Measurements from ENCODE around the gene CAPN12. TPM values are rescaled to one million over a fixed set of nuclear protein-coding genes. Genes with fewer than 3 reads are reported as not detected.
"Not testable (repeated sequence)": the region's sequence is repeated elsewhere in the genome, so short reads cannot be mapped to it uniquely, and the experiment has no call there.

Gene CAPN12
- total and polyA plus RNA-seq, 2 experiments from 2014 or later, result 0.11 to 0.21 TPM

DNA sequence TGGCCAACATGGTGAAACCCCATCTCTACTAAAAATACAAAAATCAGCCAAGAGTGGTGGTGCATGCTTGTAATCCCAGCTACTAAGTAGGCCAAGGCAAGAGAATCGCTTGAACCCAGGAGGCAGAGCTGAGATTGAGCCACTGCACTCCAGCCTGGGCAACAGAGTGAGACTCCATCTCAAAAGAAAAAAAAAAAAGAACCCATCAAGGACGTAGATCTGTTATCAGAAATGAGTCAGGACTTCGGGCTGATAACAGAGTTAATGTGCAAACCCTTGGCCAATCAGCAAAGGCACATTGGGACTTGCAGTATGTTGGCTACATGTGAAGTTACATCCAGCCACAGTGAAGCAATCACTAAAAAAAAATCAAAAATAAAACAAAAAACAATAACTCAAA lies 40.0 kb upstream of the CAPN12 start:
- Histone ChIP-seq H3K4me2 (ENCODE audit: unreplicated experiment) (no peak overlapping the region), H2AFZ (no peak overlapping the region), H3K27ac (no peak overlapping the region), H3K36me3 (ENCODE audit: low read depth) (no peaks in the 10 kb centered on the region), H3K9ac (no peak overlapping the region), H4K20me1 (ENCODE audit: insufficient read depth) (no peaks in the 10 kb centered on the region), H3K9me3 (ENCODE audit: low read depth) (no peaks in the 10 kb centered on the region), H3K4me3 (no peak overlapping the region), H3K9me2 (ENCODE audit: insufficient read depth) (no peaks in the 10 kb centered on the region), H3F3A (ENCODE audit: insufficient read depth) (no peaks in the 10 kb centered on the region), H3K4me1 (ENCODE audit: insufficient read depth) (no peaks in the 10 kb centered on the region), H3K27me3 (replicated peaks; ENCODE audit: insufficient read depth) (peaks cover 16% of the 10 kb centered on the region; the same call in 1 of the 2 replicates), H3K79me2 (ENCODE audit: insufficient read depth) (no peaks in the 10 kb centered on the region)
- 51 to 53% methylated on average over 3 of the region's 3 CpGs for WGBS, 2 experiments (ENCODE audit: low coverage in 1 of 2, low lambda C conversion rate in 2 of 2, missing lambda C conversion rate in 2 of 2)
- in situ Hi-C loops (cut with MboI), result no loop called here
- no peak for DNase-seq
- TF ChIP-seq EZH2 (IDR thresholded peaks at IDR 0.05; ENCODE audit: insufficient read depth, poor library complexity, severe bottlenecking), result no peak
- no peak for TF ChIP-seq EZH2phosphoT487 (IDR thresholded peaks at IDR 0.05; ENCODE audit: insufficient read depth, low read depth)

DNA sequence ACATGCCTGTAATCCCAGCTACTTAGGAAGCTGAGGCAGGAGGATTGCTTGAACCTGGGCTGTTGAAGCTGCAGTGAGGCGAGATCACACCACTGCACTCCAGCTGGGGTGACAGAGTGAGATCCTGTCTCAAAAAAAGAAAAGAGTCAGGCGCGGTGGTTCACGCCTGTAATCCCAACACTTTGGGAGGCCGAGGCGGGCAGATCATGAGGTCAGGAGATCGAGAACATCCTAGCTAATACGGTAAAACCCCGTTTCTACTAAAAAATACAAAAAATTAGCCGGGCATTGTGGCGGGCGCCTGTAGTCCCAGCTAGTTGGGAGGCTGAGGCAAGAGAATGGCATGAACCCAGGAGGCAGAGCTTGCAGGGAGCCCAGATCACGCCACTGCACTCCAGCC lies 37.9 kb upstream of the CAPN12 start:
- H3F3A ChIP-seq (ENCODE audit: insufficient read depth); H3K4me3 ChIP-seq; H3K36me3 ChIP-seq (ENCODE audit: low read depth); H2AFZ ChIP-seq; in situ Hi-C loops (cut with MboI); H3K4me1 ChIP-seq (ENCODE audit: insufficient read depth); H3K9ac ChIP-seq; H3K9me3 ChIP-seq (ENCODE audit: low read depth); H3K9me2 ChIP-seq (ENCODE audit: insufficient read depth); H3K4me2 ChIP-seq (ENCODE audit: unreplicated experiment); H3K79me2 ChIP-seq (ENCODE audit: insufficient read depth); DNase-seq; H3K27ac ChIP-seq; H4K20me1 ChIP-seq (ENCODE audit: insufficient read depth): not testable (repeated sequence)
- peaks cover 17% of the 10 kb centered on the region; the same call in 1 of the 2 replicates for H3K27me3 ChIP-seq (replicated peaks; ENCODE audit: insufficient read depth)
- WGBS, 2 experiments (ENCODE audit: low coverage in 1 of 2, low lambda C conversion rate in 2 of 2, missing lambda C conversion rate in 2 of 2), result 86 to 91% methylated on average over 13 of the region's 13 CpGs

DNA sequence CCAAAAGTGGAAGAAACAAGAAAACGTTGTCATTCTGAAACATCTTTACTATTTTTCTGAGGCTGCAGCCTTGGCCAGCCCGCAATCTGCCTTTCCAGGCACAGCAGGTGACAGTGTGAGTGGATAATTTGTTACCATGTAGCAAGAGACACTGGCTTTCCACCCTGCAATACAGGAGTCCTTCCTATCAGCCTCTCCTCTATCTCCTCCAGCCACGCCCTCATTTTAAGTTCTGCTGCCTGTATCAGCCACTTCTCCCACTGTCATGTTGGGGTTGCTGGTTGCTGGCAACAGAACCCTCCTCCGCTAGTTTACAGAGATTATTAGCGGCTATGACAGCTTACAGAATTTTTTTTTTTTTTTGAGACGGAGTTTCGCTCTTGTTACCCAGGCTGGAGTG lies 36.8 kb upstream of the CAPN12 start:
- H4K20me1 ChIP-seq (ENCODE audit: insufficient read depth), result no peaks in the 10 kb centered on the region
- H3K4me3 ChIP-seq, result no peak overlapping the region
- H3K9me3 ChIP-seq (ENCODE audit: low read depth), result no peaks in the 10 kb centered on the region
- TF ChIP-seq EZH2 (IDR thresholded peaks at IDR 0.05; ENCODE audit: insufficient read depth, poor library complexity, severe bottlenecking), result no peak
- in situ Hi-C loops (cut with MboI), result no loop called here
- H3K4me2 ChIP-seq (ENCODE audit: unreplicated experiment), result no peak overlapping the region
- no peak for DNase-seq
- H3F3A ChIP-seq (ENCODE audit: insufficient read depth), result no peaks in the 10 kb centered on the region
- H2AFZ ChIP-seq, result no peak overlapping the region
- H3K9me2 ChIP-seq (ENCODE audit: insufficient read depth), result no peaks in the 10 kb centered on the region
- H3K27ac ChIP-seq, result no peak overlapping the region
- peaks cover 17% of the 10 kb centered on the region; the same call in 1 of the 2 replicates for H3K27me3 ChIP-seq (replicated peaks; ENCODE audit: insufficient read depth)
- no peaks in the 10 kb centered on the region for H3K79me2 ChIP-seq (ENCODE audit: insufficient read depth)
- 62 to 63% methylated on average over 7 of the region's 7 CpGs for WGBS, 2 experiments (ENCODE audit: low coverage in 1 of 2, low lambda C conversion rate in 2 of 2, missing lambda C conversion rate in 2 of 2)
- H3K9ac ChIP-seq, result no peak overlapping the region
- no peaks in the 10 kb centered on the region for H3K4me1 ChIP-seq (ENCODE audit: insufficient read depth)
- no peaks in the 10 kb centered on the region for H3K36me3 ChIP-seq (ENCODE audit: low read depth)

DNA sequence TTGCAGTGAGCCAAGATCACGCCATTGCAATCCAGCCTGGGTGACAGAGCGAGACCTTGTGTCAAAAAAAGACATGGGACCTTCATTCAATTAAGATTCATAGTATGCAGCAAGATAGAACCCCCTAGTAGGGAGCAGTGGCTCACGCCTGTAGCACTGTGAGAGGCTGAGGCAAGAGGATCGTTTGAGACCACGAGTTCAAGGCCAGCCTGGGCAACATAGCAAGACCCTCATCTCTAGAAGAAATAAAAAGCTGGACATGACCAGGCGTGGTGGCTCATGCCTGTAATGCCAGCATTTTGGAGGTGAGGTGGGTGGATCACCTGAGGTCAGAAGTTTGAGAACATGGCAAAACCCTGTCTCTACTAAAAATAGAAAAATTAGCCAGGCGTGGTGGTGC lies 36.2 kb upstream of the CAPN12 start:
- 58 to 65% methylated on average over 7 of the region's 7 CpGs for WGBS, 2 experiments (ENCODE audit: low coverage in 1 of 2, low lambda C conversion rate in 2 of 2, missing lambda C conversion rate in 2 of 2)
- in situ Hi-C loops (cut with MboI), result no loop called here
- no peak overlapping the region for H3K4me2 ChIP-seq (ENCODE audit: unreplicated experiment)
- H2AFZ ChIP-seq, result no peak overlapping the region
- H3F3A ChIP-seq (ENCODE audit: insufficient read depth), result no peaks in the 10 kb centered on the region
- no peaks in the 10 kb centered on the region for H3K36me3 ChIP-seq (ENCODE audit: low read depth)
- no peaks in the 10 kb centered on the region for H3K9me3 ChIP-seq (ENCODE audit: low read depth)
- no peak overlapping the region for H3K27ac ChIP-seq
- H4K20me1 ChIP-seq (ENCODE audit: insufficient read depth), result no peaks in the 10 kb centered on the region
- no peak overlapping the region for H3K4me3 ChIP-seq
- TF ChIP-seq EZH2 (IDR thresholded peaks at IDR 0.05; ENCODE audit: insufficient read depth, poor library complexity, severe bottlenecking), result no peak
- no peak for TF ChIP-seq EZH2phosphoT487 (IDR thresholded peaks at IDR 0.05; ENCODE audit: insufficient read depth, low read depth)
- no peaks in the 10 kb centered on the region for H3K79me2 ChIP-seq (ENCODE audit: insufficient read depth)
- DNase-seq, result no peak
- H3K9ac ChIP-seq, result no peak overlapping the region
- H3K27me3 ChIP-seq (replicated peaks; ENCODE audit: insufficient read depth), result peaks cover 17% of the 10 kb centered on the region; the same call in 1 of the 2 replicates
- H3K9me2 ChIP-seq (ENCODE audit: insufficient read depth), result no peaks in the 10 kb centered on the region
- H3K4me1 ChIP-seq (ENCODE audit: insufficient read depth), result no peaks in the 10 kb centered on the region

DNA sequence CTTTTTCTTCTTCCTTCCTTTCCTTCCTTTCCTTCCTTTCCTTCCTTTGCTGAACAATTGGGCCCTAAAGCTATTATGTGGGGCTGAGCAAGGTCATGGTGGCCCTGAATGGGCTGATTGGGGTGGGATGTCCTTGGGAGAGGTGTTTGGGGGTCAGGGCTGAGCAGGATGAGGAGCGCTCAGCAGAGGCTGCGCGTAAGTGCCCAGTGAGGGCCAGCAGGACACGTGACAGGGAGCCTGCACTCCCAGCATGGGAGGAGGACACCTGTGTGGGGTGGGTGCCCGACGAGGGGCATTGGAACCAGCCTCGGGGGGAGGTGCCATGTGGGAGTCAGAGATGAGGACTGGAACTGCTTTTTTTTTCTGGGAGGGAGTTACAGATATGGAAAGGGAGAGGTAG lies 34.5 kb upstream of the CAPN12 start:
- no peaks in the 10 kb centered on the region for H4K20me1 ChIP-seq (ENCODE audit: insufficient read depth)
- no peaks in the 10 kb centered on the region for H3K9me2 ChIP-seq (ENCODE audit: insufficient read depth)
- peaks cover 17% of the 10 kb centered on the region; the same call in 1 of the 2 replicates for H3K27me3 ChIP-seq (replicated peaks; ENCODE audit: insufficient read depth)
- H3K4me1 ChIP-seq (ENCODE audit: insufficient read depth), result no peaks in the 10 kb centered on the region
- in situ Hi-C loops (cut with MboI), result no loop called here
- H3F3A ChIP-seq (ENCODE audit: insufficient read depth), result no peaks in the 10 kb centered on the region
- no peak overlapping the region for H2AFZ ChIP-seq
- H3K79me2 ChIP-seq (ENCODE audit: insufficient read depth), result no peaks in the 10 kb centered on the region
- H3K27ac ChIP-seq, result no peak overlapping the region
- DNase-seq, result no peak
- no peak overlapping the region for H3K4me2 ChIP-seq (ENCODE audit: unreplicated experiment)
- H3K4me3 ChIP-seq, result no peak overlapping the region
- TF ChIP-seq EZH2phosphoT487 (IDR thresholded peaks at IDR 0.05; ENCODE audit: insufficient read depth, low read depth) (no peak), EZH2 (IDR thresholded peaks at IDR 0.05; ENCODE audit: insufficient read depth, poor library complexity, severe bottlenecking) (no peak)
- no peaks in the 10 kb centered on the region for H3K36me3 ChIP-seq (ENCODE audit: low read depth)
- H3K9ac ChIP-seq, result no peak overlapping the region
- 53 to 57% methylated on average over 7 of the region's 7 CpGs for WGBS, 2 experiments (ENCODE audit: low coverage in 1 of 2, low lambda C conversion rate in 2 of 2, missing lambda C conversion rate in 2 of 2)
- no peaks in the 10 kb centered on the region for H3K9me3 ChIP-seq (ENCODE audit: low read depth)

All from GM23248 (cell line).